Uterus (tissue), 2 donors: ENCODE results near the gene CCL20.
"Not testable (repeated sequence)": the region's sequence is repeated elsewhere in the genome, so short reads cannot be mapped to it uniquely, and the experiment has no call there.

Experiments
- POLR2A ChIP-seq, 2 donors: fragments of 450-650 bp; IDR thresholded peaks; one replicate each; pipeline ENCODE4 v1.6.1; 2016; ENCODE audit warnings: antibody characterized with exemption in 2 of 2, mild to moderate bottlenecking in 1 of 2, moderate library complexity in 1 of 2
- TF ChIP-seq, protein P1 (sequence below), 4 experiments: fragments of 200-600 bp in 2 of 4; fragments of 450-650 bp in 2 of 4; sonication (generic) in 2 of 4; IDR thresholded peaks; one replicate each; pipeline ENCODE4 v1.5.1; 2016 to 2019; ENCODE audit warnings: antibody characterized with exemption in 4 of 4, mild to moderate bottlenecking in 2 of 4, moderate library complexity in 1 of 4

GRCh38 chr2:227839339-227840129 lies 25.9 kb downstream of the CCL20 start:
- TF ChIP-seq POLR2A (IDR thresholded peaks at IDR 0.05) = not testable (repeated sequence)
- TF ChIP-seq, protein P1, sequence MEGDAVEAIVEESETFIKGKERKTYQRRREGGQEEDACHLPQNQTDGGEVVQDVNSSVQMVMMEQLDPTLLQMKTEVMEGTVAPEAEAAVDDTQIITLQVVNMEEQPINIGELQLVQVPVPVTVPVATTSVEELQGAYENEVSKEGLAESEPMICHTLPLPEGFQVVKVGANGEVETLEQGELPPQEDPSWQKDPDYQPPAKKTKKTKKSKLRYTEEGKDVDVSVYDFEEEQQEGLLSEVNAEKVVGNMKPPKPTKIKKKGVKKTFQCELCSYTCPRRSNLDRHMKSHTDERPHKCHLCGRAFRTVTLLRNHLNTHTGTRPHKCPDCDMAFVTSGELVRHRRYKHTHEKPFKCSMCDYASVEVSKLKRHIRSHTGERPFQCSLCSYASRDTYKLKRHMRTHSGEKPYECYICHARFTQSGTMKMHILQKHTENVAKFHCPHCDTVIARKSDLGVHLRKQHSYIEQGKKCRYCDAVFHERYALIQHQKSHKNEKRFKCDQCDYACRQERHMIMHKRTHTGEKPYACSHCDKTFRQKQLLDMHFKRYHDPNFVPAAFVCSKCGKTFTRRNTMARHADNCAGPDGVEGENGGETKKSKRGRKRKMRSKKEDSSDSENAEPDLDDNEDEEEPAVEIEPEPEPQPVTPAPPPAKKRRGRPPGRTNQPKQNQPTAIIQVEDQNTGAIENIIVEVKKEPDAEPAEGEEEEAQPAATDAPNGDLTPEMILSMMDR (IDR thresholded peaks at IDR 0.05) = not testable (repeated sequence)
